Measurements from ENCODE around the gene MTPN.

Gene MTPN

DNA sequence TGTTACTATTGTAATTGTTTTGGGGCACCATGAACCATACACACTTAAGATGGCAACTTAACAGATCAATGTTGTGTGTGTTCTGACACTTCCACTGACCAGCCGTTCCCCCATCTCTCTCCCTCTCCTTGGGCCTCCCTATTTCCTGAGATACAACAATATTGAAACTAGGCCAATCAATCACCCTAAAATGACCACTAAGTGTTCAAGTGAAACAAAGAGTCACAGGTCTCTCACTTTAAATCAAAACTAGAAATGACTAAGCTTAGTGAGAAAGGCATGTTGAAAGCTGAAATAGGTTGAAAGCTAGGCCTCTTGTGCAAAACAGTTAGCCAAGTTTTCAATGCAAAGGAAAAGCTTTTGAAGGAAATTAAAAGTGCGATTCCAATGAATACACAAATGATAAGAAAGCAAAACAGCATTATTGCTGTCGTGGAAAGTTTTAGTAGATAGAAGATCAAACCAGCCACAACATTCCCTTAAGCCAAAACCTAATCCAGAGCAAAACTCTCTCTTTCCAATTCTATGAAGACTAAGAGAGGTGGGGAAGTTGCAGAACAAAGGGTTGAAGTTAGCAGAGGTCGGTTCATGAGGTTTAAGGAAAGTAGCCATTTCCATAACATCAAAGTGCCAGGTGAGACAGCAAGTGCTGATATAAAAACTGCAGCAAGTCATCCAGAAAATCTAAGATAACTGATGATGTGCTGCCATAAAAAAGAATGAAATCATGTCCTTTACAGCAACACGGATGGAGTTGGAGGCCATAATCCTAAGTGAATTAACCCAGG is 90.6 kb downstream of the MTPN start:
- Histone ChIP-seq H3K9me3 (ENCODE audit: control insufficient read depth, insufficient read depth, low read depth, low read length) (no peaks in the 10 kb centered on the region), H3K9ac (ENCODE audit: low read length) (no peak overlapping the region), H3K36me3 (ENCODE audit: control insufficient read depth, insufficient read depth, low read length) (no peaks in the 10 kb centered on the region)

DNA sequence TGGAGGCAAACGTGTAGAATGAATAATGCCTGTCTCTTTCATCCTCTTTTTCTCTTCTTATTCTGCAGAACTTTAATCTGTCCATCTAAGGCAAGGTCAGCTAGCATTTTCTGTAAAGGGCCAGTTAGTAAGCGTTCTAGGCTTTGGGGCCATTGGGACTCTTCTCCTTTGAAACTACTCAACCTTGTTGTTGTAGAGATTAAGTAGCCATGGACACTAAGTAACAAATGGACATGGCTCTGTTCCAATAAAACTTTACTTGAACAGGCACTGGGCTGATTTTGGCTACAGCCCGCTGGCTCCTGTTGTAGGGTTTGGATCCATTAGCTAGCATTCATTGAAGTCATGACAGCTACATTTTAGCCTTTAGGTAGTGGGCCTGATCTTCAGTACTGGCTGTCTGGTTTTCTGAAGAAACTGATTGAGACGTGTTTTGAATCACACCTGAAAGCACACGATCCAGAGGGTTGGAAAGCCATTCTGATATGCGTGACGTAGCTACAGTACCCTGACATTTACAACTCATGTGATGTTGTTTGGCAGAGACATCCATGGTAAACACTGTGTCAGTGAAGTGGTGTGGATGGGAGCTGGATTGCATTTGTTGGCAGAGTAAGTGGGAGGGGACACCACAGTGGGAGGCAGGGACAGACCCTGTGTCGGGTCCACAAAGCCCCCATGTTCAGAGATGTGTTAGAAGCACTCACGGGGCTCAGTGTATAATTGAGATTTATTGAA is 92.5 kb downstream of the MTPN start:
- no peaks in the 10 kb centered on the region for H3K27me3 ChIP-seq (ENCODE audit: control insufficient read depth, insufficient read depth, low read length)
- H3K27ac ChIP-seq (ENCODE audit: low read depth, low read length): no peak overlapping the region
- no peaks in the 10 kb centered on the region for H3K36me3 ChIP-seq (ENCODE audit: control insufficient read depth, insufficient read depth, low read length)
- H3K9ac ChIP-seq (ENCODE audit: low read length): no peak overlapping the region
- no peak overlapping the region for H3K4me3 ChIP-seq (ENCODE audit: low read depth, low read length)
- H3K4me1 ChIP-seq (ENCODE audit: control insufficient read depth, insufficient read depth, low read length): no peaks in the 10 kb centered on the region
- H3K9me3 ChIP-seq (ENCODE audit: control insufficient read depth, insufficient read depth, low read depth, low read length): no peaks in the 10 kb centered on the region

More for the DNA sequence above, 90.6 kb downstream of the MTPN start:
- Histone ChIP-seq H3K4me3 (ENCODE audit: low read depth, low read length) (no peak overlapping the region), H3K4me1 (ENCODE audit: control insufficient read depth, insufficient read depth, low read length) (no peaks in the 10 kb centered on the region), H3K27me3 (ENCODE audit: control insufficient read depth, insufficient read depth, low read length) (no peaks in the 10 kb centered on the region), H3K27ac (ENCODE audit: low read depth, low read length) (no peak overlapping the region)

DNA sequence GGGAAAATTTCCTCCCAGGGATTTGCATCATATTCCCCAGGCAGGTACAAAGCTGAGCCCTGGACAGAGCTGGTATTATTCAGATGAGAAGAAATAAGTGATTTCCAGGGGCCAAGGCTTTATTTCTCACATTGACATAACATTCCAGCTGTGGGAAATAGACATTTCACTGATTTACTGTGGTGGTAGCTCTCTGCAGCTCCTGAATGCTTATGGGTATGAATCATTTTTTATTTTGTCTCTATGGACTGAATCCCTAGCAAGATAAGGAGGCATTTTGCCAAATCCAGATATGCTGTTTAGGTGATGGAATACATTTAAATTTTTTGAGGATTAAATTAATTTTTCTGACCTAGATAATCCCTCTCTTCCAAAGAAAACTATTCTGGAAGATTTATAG is 97.9 kb downstream of the MTPN start:
- Histone ChIP-seq H3K4me3 (ENCODE audit: low read depth, low read length) (no peak overlapping the region), H3K27ac (ENCODE audit: low read depth, low read length) (no peak overlapping the region), H3K36me3 (ENCODE audit: control insufficient read depth, insufficient read depth, low read length) (no peaks in the 10 kb centered on the region), H3K9ac (ENCODE audit: low read length) (no peak overlapping the region), H3K4me1 (ENCODE audit: control insufficient read depth, insufficient read depth, low read length) (no peaks in the 10 kb centered on the region), H3K9me3 (ENCODE audit: control insufficient read depth, insufficient read depth, low read depth, low read length) (no peaks in the 10 kb centered on the region), H3K27me3 (ENCODE audit: control insufficient read depth, insufficient read depth, low read length) (no peaks in the 10 kb centered on the region)

DNA sequence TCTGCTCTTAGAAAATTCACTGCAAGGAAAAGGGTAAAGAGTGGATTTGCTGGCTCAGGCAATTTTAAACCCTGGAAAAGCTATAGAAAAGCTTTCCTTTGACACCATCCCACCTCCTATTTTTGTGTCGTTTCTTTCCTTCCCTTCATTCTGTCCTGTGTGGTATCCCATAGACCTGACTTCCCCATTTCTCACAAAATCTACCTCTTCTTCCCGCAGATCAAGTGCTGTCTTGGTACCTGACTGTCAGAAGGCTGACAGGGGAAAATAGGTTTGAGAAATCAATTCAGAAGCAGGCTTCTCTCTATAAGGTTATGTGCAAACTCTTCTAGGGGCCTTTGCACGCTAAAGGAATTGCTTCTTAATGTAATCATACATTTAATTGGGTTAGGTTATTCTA is 98.9 kb downstream of the MTPN start:
- Histone ChIP-seq H3K27me3 (ENCODE audit: control insufficient read depth, insufficient read depth, low read length) (no peaks in the 10 kb centered on the region), H3K9ac (ENCODE audit: low read length) (no peak overlapping the region), H3K36me3 (ENCODE audit: control insufficient read depth, insufficient read depth, low read length) (no peaks in the 10 kb centered on the region), H3K9me3 (ENCODE audit: control insufficient read depth, insufficient read depth, low read depth, low read length) (no peaks in the 10 kb centered on the region), H3K4me1 (ENCODE audit: control insufficient read depth, insufficient read depth, low read length) (no peaks in the 10 kb centered on the region), H3K4me3 (ENCODE audit: low read depth, low read length) (no peak overlapping the region), H3K27ac (ENCODE audit: low read depth, low read length) (no peak overlapping the region)

DNA sequence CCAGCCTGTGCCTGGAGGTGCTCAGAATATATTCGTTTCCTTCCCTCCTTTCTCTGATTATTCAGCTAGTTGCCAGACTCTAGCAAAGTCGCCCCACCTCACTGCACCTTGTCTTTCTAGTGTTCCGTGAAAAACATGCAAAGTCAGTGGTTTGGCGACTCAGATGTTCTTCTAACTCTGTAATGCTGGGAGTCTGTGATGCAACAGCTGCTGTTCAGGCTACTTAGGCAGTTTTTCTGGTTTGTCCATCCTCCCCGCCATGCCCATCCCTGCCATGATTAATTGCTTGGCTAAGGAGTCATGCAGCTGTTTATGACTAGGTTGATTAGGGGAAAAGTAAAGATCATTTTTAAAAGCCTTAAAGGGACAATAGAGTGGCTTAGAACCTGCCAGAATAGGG is 99.4 kb downstream of the MTPN start:
- H3K4me1 ChIP-seq (ENCODE audit: control insufficient read depth, insufficient read depth, low read length): no peaks in the 10 kb centered on the region
- no peak overlapping the region for H3K4me3 ChIP-seq (ENCODE audit: low read depth, low read length)
- no peaks in the 10 kb centered on the region for H3K9me3 ChIP-seq (ENCODE audit: control insufficient read depth, insufficient read depth, low read depth, low read length)
- H3K9ac ChIP-seq (ENCODE audit: low read length): no peak overlapping the region
- no peaks in the 10 kb centered on the region for H3K27me3 ChIP-seq (ENCODE audit: control insufficient read depth, insufficient read depth, low read length)
- H3K27ac ChIP-seq (ENCODE audit: low read depth, low read length): no peak overlapping the region
- H3K36me3 ChIP-seq (ENCODE audit: control insufficient read depth, insufficient read depth, low read length): no peaks in the 10 kb centered on the region
